Smooth muscle cell (in vitro differentiated cells): ENCODE measurements around the gene HS3ST4. TPM values are rescaled to one million over a fixed set of nuclear protein-coding genes. Genes with fewer than 3 reads are reported as not detected.

Experiments
- DNase-seq: peaks from one replicate; lab custom pipeline; 2025; ENCODE audit not compliant: unreplicated experiment; lab: John Stamatoyannopoulos, UW
- H2AFZ ChIP-seq: fragments of 200-600 bp; sonication (generic); 2 replicates; pipeline ENCODE4 v1.6.0; 2016; ENCODE audit warnings: antibody characterized with exemption, low read depth, mild to moderate bottlenecking
- H3F3A ChIP-seq: fragments of 200-600 bp; sonication (generic); 2 replicates; pipeline ENCODE4 v1.6.0; 2017; ENCODE audit warnings: antibody characterized with exemption, low read depth
- H3K27ac ChIP-seq: fragments of 200-600 bp; sonication (generic); 2 replicates; pipeline ENCODE4 v1.5.1; 2016; ENCODE audit warnings: low read depth, mild to moderate bottlenecking
- H3K27me3 ChIP-seq: fragments of 200-600 bp; sonication (generic); 2 replicates; pipeline ENCODE4 v1.6.1; 2016; ENCODE audit warnings: low read depth, mild to moderate bottlenecking
- H3K36me3 ChIP-seq: fragments of 200-600 bp; sonication (generic); 2 replicates; pipeline ENCODE4 v1.5.1; 2016; ENCODE audit warnings: low read depth
- H3K4me1 ChIP-seq: fragments of 200-600 bp; sonication (generic); 2 replicates; pipeline ENCODE4 v1.5.1; 2016; ENCODE audit warnings: low read depth
- H3K4me2 ChIP-seq: fragments of 200-600 bp; sonication (generic); 2 replicates; pipeline ENCODE4 v1.6.0; 2016; ENCODE audit warnings: mild to moderate bottlenecking
- H3K4me3 ChIP-seq: fragments of 200-600 bp; sonication (generic); 2 replicates; pipeline ENCODE4 v1.5.1; 2016; ENCODE audit warnings: mild to moderate bottlenecking
- H3K79me2 ChIP-seq: fragments of 200-600 bp; sonication (generic); 2 replicates; pipeline ENCODE4 v1.6.0; 2016; ENCODE audit warnings: low read depth, mild to moderate bottlenecking
- H3K9ac ChIP-seq: fragments of 200-600 bp; sonication (generic); 2 replicates; pipeline ENCODE4 v1.6.0; 2016; ENCODE audit warnings: low read depth
- H3K9me3 ChIP-seq: fragments of 200-600 bp; sonication (generic); replicated peaks from 2 replicates; pipeline ENCODE4 v1.5.1; 2016; ENCODE audit warnings: low read depth
- H4K20me1 ChIP-seq: fragments of 200-600 bp; sonication (generic); 2 replicates; pipeline ENCODE4 v1.6.0; 2016; ENCODE audit warnings: low read depth
- whole genome bisulfite sequencing: methylation state at CpG from one replicate; pipeline ENCODE4 v1.1.7; 2016; ENCODE audit warnings: low lambda C conversion rate; 5-methylcytosine and 5-hydroxymethylcytosine counted together
- polyA plus RNA-seq: library from polyadenylated mRNA; unstranded; fragments of >200 nt; fragmentation: Nextera tagmentation; extraction: Ambion mirVana; gene quantifications from 2 replicates; pipeline ENCODE4 v1.2.1, GENCODE V29; 2016
- total RNA-seq: library from RNA; depleted of rRNA; stranded (reverse); fragments of >200 nt; gene quantifications from 2 replicates; pipeline ENCODE4 v1.2.3, GENCODE V29; 2014
- TF ChIP-seq, protein P1 (sequence below): fragments of 200-600 bp; sonication (generic); IDR thresholded peaks from 2 replicates; pipeline ENCODE4 v1.5.1; 2017; ENCODE audit warnings: borderline replicate concordance, mild to moderate bottlenecking, antibody characterized with exemption; ENCODE audit not compliant: insufficient read depth, poor library complexity, severe bottlenecking

The HS3ST4 gene
- total and polyA plus RNA-seq, 2 experiments from 2014 or later, result 0.29 to 2.2 TPM

DNA sequence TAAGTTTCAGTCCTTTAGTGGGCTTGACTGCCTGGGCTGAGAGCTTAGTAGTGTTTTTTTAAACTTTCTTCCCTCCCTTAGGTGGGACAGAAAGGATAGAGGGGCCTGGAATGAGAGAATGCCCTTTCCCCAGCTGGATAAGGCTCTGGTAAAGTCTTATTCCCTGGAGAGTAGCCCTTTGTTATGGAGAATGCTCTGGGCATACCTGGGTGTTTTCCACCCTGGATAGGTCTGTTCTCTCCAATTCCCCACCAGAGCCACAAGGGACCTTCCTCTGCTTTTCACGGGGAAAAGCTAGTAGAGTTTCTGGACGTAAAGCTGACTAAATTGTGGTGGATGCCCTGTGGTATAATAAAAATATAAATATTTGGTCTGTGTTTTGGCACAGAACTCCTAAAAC is 164.1 kb downstream of the HS3ST4 start:
- no peaks in the 10 kb centered on the region for H3K4me1 ChIP-seq
- H4K20me1 ChIP-seq, result no peaks in the 10 kb centered on the region
- H3K4me3 ChIP-seq, result no peak overlapping the region
- TF ChIP-seq, protein P1, sequence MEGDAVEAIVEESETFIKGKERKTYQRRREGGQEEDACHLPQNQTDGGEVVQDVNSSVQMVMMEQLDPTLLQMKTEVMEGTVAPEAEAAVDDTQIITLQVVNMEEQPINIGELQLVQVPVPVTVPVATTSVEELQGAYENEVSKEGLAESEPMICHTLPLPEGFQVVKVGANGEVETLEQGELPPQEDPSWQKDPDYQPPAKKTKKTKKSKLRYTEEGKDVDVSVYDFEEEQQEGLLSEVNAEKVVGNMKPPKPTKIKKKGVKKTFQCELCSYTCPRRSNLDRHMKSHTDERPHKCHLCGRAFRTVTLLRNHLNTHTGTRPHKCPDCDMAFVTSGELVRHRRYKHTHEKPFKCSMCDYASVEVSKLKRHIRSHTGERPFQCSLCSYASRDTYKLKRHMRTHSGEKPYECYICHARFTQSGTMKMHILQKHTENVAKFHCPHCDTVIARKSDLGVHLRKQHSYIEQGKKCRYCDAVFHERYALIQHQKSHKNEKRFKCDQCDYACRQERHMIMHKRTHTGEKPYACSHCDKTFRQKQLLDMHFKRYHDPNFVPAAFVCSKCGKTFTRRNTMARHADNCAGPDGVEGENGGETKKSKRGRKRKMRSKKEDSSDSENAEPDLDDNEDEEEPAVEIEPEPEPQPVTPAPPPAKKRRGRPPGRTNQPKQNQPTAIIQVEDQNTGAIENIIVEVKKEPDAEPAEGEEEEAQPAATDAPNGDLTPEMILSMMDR, result no peak
- no peak overlapping the region for H3K27ac ChIP-seq
- no peak overlapping the region for H3K9ac ChIP-seq
- no peaks in the 10 kb centered on the region for H3F3A ChIP-seq
- H3K36me3 ChIP-seq, result no peaks in the 10 kb centered on the region
- DNase-seq, result no peak
- no peak overlapping the region for H3K4me2 ChIP-seq
- no peaks in the 10 kb centered on the region for H3K79me2 ChIP-seq
- no peaks in the 10 kb centered on the region for H3K27me3 ChIP-seq
- H2AFZ ChIP-seq, result no peak overlapping the region
- 28% methylated on average over 2 of the region's 2 CpGs for WGBS
- peaks cover 4% of the 10 kb centered on the region for H3K9me3 ChIP-seq

DNA sequence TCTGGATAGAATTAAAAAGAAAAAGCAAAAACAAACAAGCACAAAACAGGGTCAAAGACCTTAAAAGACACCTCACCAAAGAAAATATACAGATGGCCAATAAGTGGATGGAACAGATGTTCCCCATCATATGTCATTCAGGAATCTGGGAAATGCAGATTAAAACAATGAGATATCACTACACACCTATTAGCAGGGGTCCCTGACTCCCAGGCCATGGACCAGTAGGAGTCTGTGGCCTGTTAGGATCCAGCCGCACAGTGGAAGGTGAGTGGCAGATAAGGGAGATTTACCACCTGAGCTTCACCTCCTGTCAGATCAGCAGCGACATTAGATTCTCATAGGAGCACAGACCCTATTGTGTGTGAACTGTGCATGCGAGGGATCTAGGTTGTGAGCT is 167.9 kb downstream of the HS3ST4 start:
- Histone ChIP-seq H3K79me2 (no peaks in the 10 kb centered on the region), H3K27ac (no peak overlapping the region), H3K9me3 (peaks cover 4% of the 10 kb centered on the region), H3K36me3 (no peaks in the 10 kb centered on the region), H2AFZ (no peak overlapping the region), H3K4me3 (no peak overlapping the region), H3K9ac (no peak overlapping the region), H3K4me2 (no peak overlapping the region), H4K20me1 (no peaks in the 10 kb centered on the region), H3K27me3 (no peaks in the 10 kb centered on the region), H3F3A (no peaks in the 10 kb centered on the region), H3K4me1 (no peaks in the 10 kb centered on the region)
- TF ChIP-seq, protein P1, result no peak
- no peak for DNase-seq
- 94% methylated on average over 3 of the region's 3 CpGs for WGBS

DNA sequence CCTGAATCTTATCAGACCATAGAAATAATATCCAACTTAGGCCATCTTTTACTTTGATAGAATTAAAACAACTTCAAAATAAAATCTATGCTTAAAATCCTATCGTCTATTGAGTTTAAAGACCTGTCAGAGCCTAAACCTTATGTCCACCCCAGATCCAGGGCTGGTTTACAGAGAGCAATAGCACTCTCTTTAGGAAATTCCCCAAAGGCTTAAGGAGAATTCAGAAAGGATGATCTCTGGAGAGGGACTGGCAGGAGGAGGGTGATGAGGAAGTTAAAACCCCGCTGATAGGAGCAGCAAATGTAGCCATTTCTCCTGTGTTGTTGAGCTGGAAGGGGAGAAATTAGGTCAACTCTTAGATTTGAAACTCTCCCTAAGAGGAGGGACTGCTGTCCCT is 175.3 kb downstream of the HS3ST4 start:
- Histone ChIP-seq H3K9me3 (no peaks in the 10 kb centered on the region), H3F3A (no peaks in the 10 kb centered on the region), H4K20me1 (no peaks in the 10 kb centered on the region), H3K79me2 (no peaks in the 10 kb centered on the region), H2AFZ (no peak overlapping the region), H3K27ac (no peak overlapping the region), H3K4me1 (no peaks in the 10 kb centered on the region), H3K9ac (no peak overlapping the region), H3K4me2 (no peak overlapping the region), H3K27me3 (no peaks in the 10 kb centered on the region), H3K36me3 (no peaks in the 10 kb centered on the region), H3K4me3 (no peak overlapping the region)
- TF ChIP-seq, protein P1, result no peak
- no peak for DNase-seq
- 74% methylated on average over 2 of the region's 2 CpGs for whole genome bisulfite sequencing

DNA sequence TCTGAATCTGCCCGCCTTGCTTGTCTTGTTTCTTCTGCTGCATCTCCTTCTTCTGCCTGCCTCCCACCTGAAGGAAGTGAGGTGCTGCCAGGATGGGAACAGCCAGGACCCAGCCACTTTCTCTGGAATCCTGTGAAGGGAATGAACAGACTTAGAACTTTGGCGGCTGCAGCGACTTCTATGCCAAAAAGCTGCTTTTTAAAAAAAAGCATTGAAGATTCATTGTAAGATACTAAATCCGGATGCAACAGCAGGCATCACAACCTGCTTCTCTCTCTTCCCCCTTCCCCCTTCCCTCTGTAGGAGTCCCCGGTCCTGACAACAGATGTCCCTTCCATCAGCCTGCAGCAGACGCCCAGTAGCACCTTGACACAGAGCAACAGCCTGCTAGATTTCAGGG is 176.3 kb downstream of the HS3ST4 start:
- H3K36me3 ChIP-seq, result no peaks in the 10 kb centered on the region
- WGBS, result 82% methylated on average over 6 of the region's 6 CpGs
- no peak for DNase-seq
- H3K4me2 ChIP-seq, result no peak overlapping the region
- H3K9ac ChIP-seq, result no peak overlapping the region
- H4K20me1 ChIP-seq, result no peaks in the 10 kb centered on the region
- H3K9me3 ChIP-seq, result no peaks in the 10 kb centered on the region
- TF ChIP-seq, protein P1, result no peak
- no peak overlapping the region for H3K27ac ChIP-seq
- no peaks in the 10 kb centered on the region for H3K4me1 ChIP-seq
- H3F3A ChIP-seq, result no peaks in the 10 kb centered on the region
- no peaks in the 10 kb centered on the region for H3K27me3 ChIP-seq
- H3K79me2 ChIP-seq, result no peaks in the 10 kb centered on the region
- H2AFZ ChIP-seq, result no peak overlapping the region
- no peak overlapping the region for H3K4me3 ChIP-seq
